ENCODE results near the gene PPIL4. TPM values are rescaled to one million over a fixed set of nuclear protein-coding genes. Genes with fewer than 3 reads are reported as not detected.
A peak's percentile ranks its signal among the peaks of the same experiment; 100 is the strongest.

PPIL4 gene
- total RNA-seq, 1 experiment from 2014 or later = 36.9 TPM

- H2AFZ ChIP-seq (ENCODE audit: low read length) = no peak overlapping the region
- H3K18ac ChIP-seq (ENCODE audit: insufficient read length, low read depth, low read length) = no peak overlapping the region
Measured at GRCh38 chr6:149551920-149552319, 6.1 kb upstream of the PPIL4 start.

More at GRCh38 chr6:149551920-149552319, 6.1 kb upstream of the PPIL4 start:
- Histone ChIP-seq H4K8ac (replicated peaks; ENCODE audit: insufficient read length, low read depth, low read length) (no peak overlapping the region), H3K27ac (ENCODE audit: insufficient read length, low read depth, low read length) (no peak overlapping the region), H4K91ac (ENCODE audit: insufficient read length, low read depth, low read length) (no peak overlapping the region), H2BK12ac (ENCODE audit: insufficient read length, low read depth, low read length) (no peak overlapping the region), H3K4me1 (ENCODE audit: insufficient read depth, low read length) (no peaks in the 10 kb centered on the region), H3K79me1 (ENCODE audit: insufficient read depth, low read depth, low read length, poor library complexity, severe bottlenecking) (no peaks in the 10 kb centered on the region), H4K20me1 (ENCODE audit: control insufficient read depth, insufficient read depth, insufficient read length) (no peaks in the 10 kb centered on the region), H3K56ac (ENCODE audit: insufficient read length, low read depth, low read length) (no peak overlapping the region), H3K9ac (ENCODE audit: extremely low read depth, insufficient read length, low read length) (no peak overlapping the region), H2BK20ac (ENCODE audit: low read depth, low read length, poor library complexity, severe bottlenecking) (no peak overlapping the region), H3K23ac (ENCODE audit: insufficient read length, low read depth, low read length) (no peak overlapping the region), H2BK5ac (ENCODE audit: insufficient read length, low read length) (no peak overlapping the region), H3K9me3 (ENCODE audit: control insufficient read depth, low read depth, low read length) (no peaks in the 10 kb centered on the region), H3K4me2 (ENCODE audit: insufficient read depth, insufficient read length, low read length) (no peak overlapping the region), H4K5ac (ENCODE audit: insufficient read length, low read depth, low read length) (no peak overlapping the region), H3K14ac (ENCODE audit: insufficient read depth, low read length) (no peak overlapping the region), H3T11ph (ENCODE audit: low read length) (no peak overlapping the region), H3K23me2 (ENCODE audit: insufficient read length, low read depth, low read length, poor library complexity, severe bottlenecking) (no peaks in the 10 kb centered on the region), H2BK120ac (ENCODE audit: low read depth, low read length, poor library complexity, severe bottlenecking) (no peak overlapping the region), H3K79me2 (ENCODE audit: insufficient read depth, low read length) (no peaks in the 10 kb centered on the region), H3K27me3 (ENCODE audit: insufficient read depth, low read length) (no peaks in the 10 kb centered on the region), H3K4ac (ENCODE audit: low read depth, low read length) (no peak overlapping the region), H2AK5ac (ENCODE audit: insufficient read length, low read length) (no peak overlapping the region), H2BK15ac (ENCODE audit: low read depth, low read length) (no peak overlapping the region)
- no peak for DNase-seq
- TF ChIP-seq CTCF (conservative IDR thresholded peaks at IDR 0.05) = no peak
- Mint-ChIP-seq H3K27me3 (ENCODE audit: low read depth) (peaks cover 30% of the 10 kb centered on the region), H3K9me3 (no peaks in the 10 kb centered on the region), H3K4me3 (no peak overlapping the region), H3K27ac (peak overlapping the region in 1 of 3 experiments; percentile 80; a peak in 1 of 7 replicates), H3K36me3 (ENCODE audit: insufficient read depth in 1 of 3, low read depth in 3 of 3) (no peaks in the 10 kb centered on the region), H3K4me1 (no peaks in the 10 kb centered on the region; a peak in 1 of 4 replicates)
- WGBS (ENCODE audit: extremely low coverage, insufficient read length, low lambda C conversion rate) = no CpG with 5 or more reads among the region's 5 CpGs

Data from H9 (cell line).